ENCODE measurements around the gene IRX6. TPM values are rescaled to one million over a fixed set of nuclear protein-coding genes. Genes with fewer than 3 reads are reported as not detected.

Gene IRX6
- 1 to 10 TPM in 2 of 12 donors, under 1 TPM in 7, not detected in 3; 0.21 to 4.1 (median 0.34) TPM for polyA plus RNA-seq (ENCODE audit: insufficient read length in 12 of 12)
- long read RNA-seq, donor 1, result 0 reads
- long read RNA-seq, donor 2, result 0 reads
- long read RNA-seq, donor 3, result 0 reads
- long read RNA-seq, donor 4, result 0 reads
- long read RNA-seq, donor 5, result 0 reads
- long read RNA-seq, donor 6, result 0 reads
- long read RNA-seq, donor 7, result 0 reads
- long read RNA-seq, donor 8, result 0 reads
- long read RNA-seq, donor 9, result 0 reads
- long read RNA-seq, donor 10, result 0 reads
- long read RNA-seq, donor 11, result 0 reads

DNA sequence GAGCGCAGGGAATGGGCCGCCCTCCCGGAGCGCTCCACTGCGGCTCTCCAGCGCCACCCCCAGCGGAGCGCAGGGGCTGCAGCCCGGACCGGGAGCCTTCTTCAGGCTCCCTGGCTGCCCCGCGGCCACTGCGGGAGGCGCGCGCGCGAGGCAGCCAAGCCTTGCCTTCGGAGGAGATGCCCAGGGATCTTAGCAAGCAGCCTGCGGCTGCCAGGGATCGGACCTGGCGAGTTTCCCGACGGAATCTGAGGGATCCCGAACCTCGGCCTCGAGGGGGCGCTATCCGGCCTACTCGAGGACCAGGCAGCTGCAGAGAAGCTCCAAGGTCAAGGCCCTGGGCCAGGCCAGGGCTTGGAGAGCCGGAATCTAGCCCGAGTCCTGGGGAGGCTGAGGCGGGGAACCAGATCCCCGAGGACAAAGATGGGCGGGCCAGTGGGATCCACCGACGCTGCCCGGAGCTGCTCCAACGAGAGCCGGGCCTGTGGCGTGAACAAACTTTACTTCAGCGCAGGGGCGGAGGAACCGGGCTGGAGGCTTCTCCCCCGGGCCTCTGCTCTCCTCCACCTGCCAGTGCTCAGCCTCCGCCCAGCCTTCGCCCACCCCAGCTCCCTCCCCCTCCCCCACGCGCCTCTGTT is at the start of gene IRX6:
TSS of gene IRX6 (plus strand) at position 567 of the 635 bp plus-strand sequence. CDS start 889 bp downstream, outside the sequence.
- DNase-seq, result peak; percentile 28

DNA sequence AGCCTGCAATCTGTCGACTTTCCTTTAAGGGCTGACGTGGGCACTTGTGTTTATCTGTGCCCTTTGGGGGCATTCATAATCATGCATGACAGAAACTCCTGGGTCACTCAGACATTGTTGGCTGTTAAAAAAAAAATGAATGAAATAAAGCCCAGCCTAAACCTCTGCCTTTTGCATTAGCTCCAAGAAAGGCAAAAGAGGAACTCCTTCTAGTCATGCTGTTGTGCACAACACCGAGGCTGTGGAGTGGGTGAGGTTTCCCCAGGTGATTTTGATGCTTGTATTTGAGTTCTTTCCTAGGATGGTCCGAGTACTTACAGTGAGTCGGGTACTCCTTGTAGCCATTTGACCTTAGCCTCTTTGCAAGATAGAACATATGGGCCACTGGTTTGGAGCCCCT is 49.6 kb upstream of the IRX6 start:
- no peak for DNase-seq

DNA sequence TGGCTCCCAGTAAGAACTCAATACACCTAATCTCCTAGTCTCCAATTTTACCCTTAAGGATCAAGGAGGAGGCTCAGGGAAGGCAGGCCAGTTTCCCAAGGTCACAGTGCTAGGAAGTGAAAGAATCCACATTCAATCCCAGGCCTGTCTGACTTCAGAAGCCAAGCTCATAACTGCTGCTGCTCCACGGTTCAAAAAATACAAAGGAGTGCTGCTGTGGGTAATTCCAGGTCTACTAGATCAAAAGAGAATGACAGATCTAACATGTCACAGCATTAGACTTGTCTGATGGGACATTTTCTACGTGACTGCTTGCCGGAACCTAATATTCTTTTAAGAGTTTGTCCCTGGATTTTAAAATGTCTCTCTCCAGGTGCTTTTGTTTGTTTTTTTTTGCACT is 48.8 kb upstream of the IRX6 start:
- DNase-seq, result no peak

DNA sequence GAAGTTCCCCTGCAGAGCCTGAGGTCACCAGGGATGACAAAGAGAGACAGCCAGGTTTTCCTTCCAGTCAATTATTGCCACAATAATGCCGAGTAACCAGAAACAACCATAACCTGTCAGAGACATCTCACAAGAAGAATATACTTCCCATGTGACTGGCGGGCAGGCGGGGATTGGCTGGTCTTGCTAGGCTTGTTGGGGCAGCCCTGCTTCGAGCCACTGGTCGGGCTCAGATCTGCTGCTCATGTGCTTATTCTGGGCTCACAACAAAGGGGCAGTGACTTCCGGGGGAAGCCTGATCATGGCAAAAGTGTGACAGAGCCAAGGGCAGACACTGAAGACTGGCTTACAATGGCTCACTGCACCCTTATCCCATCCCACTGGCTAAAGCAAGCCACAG is 48.1 kb upstream of the IRX6 start:
- no peak for DNase-seq

DNA sequence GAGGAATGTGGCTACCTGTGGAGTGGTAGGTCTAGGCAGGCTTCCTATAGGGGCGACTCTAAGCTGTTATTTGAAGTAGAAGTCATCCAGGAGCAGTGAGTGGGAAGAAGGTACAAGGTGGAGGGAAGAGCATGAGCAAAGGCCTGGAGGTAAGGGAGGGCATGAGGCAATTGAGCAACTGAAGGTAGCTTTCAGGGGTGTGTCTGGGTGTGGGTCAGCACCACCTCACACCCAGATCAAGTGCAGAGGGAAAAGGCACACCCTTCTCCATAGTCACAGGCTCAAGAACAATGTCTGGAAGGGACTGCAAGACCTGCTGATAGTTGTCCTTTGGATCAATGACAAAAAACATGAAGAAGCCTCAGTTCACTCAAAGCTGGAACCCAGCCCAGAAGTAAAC is 46.5 kb upstream of the IRX6 start:
- no peak for DNase-seq

DNA sequence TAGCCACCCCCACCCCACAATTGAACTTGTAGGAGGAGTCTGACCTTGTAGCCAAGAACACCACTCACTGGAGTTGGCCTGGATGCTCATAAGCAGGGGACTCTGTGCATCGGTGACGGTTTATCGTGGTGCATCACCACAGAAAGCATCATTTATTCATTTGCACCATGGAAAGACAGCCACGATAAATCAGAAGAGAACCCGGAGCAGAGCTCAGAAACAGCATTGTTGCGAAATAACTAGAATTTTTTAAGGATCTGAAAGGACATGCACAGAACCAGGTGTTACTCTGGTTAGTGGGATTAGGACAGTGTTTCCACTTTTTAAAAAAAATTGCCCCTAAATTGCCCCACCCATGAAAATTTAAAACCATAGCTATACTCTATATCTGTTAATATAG is 44.4 kb upstream of the IRX6 start:
- no peak for DNase-seq

DNA sequence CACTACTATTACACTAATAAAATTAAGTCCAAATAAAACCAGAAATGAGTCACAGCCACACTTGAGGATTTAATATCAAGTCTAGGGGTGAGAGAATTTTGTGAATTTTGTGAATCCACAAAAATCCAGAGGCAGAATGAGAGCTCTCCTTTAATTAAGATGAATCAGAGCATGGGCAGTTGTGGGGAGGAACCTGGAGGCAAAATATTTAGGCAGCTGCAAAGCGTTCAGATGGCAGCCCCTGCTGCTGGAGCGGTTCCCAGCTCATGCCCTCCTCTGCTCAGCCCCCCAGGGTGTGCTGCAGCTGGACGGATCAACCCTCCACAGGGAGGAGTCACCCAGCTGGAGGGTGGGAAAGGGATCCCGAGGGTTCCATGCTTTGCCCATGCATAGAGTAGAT is 43.4 kb upstream of the IRX6 start:
- DNase-seq, result no peak

DNA sequence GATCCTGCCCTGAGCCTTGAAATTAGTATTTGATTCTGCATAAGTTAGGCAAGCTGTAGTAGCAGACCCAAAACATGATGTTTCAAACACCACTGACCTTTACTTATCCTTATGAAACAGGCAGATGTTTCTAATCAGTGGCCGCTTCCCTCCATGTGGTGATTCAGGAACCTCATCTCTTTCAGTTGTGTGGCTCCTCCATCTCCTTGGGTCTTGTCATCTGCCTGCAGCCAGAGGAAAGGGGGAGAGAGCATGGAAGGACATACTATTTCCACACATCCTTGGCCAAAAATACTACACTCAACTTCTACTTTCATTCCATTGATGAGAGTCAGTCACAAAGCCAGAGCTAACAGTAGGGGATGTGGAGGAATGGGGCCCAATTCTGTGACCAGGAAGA is 41.6 kb upstream of the IRX6 start:
- no peak for DNase-seq

DNA sequence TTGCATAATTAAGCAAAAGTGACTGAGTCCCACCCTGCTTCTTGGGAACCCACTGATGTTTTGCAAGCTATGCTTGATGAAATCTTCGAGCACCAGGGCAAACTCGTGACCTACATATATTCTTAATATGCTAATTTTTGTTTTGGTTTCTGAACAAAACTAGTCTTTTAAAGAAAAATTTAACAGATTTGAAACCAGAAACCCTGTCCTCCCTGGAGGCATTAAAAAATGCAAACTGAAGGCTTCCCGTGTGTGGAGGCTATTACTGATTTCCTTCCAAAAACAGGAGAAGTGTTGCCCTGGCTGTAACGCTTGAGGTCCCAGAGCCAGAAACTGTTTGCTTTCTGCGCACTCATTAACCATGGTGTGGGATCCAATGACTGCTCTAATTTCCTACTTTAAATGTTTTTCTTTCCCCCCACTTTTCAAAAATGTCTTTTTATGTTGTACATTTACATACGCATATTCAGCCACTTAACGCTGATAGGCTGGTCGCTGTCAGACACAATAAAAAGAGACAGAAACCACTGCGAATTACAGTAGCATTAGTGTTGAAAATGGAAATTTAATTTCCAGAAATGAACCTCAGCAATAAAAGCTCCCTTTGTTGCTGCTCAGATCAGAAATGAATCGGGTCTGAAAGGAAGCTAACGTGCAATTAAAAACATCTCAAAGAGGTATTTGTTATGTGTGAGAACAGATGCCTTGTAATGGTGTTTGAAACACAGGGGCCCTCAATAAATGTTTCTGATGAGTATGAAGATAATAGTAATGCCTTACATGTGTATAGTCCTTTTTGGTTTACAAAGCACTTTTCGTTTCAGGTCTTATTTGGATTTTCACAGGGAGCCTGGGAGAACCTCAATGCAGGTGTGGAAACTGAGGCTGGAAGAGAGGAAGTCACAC is 39.9 kb upstream of the IRX6 start:
- DNase-seq, result peak; percentile 3

DNA sequence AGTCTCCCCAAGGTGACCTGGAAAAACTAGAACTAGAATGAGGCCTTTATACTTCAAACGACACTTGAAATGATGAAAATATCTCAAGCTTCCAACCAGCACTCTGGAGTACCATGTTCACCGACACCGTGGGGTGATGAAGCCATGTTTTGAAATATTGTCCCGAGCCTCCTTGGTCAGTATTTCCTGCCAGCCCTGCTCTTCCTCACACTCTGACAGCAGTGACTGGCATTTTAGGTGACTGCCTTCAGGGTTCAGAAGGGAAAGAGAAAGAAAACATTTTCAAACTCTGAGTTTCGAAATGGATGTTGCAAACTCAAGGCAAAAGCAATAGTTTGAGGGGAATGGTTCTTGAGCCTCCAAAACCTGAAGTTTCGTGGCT is 39.3 kb upstream of the IRX6 start:
- no peak for DNase-seq

DNA sequence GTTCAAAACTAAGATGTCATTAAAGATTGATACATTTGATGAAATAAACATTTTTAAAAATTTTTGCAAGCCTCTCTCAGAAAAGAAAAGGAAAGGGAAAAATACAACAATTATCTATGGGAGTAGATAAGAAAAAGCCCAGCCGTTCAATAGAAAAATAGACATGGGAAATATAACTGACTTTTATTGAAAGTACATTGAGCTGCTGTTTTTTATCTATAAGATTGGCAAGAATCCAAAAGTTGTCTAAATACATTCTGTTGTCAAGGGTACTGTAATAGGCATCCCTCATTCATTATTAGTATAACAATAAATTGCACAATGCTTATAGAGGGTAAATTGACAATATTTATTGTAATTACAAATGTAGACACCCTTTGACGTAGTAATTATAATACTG is 38.4 kb upstream of the IRX6 start:
- DNase-seq, result no peak

DNA sequence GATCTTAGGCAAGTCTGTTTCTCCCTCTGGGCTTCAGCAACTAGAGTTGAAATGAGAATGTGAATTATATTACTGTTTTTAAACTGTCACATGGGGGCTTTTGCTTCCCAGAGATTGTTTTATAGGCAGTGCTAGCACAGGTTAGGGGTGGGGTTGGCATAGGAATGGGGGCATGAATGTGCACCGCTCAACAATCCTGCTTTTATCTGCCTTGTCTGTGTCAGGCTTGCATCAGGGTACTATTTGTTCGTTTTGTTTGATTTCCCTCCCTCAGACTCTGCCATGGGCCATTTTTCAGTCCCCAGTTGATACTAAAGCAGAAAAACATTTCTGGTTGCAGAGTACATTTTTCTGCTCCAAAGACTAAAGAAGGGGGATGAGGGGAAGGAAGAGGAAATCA is 34.6 kb upstream of the IRX6 start:
- no peak for DNase-seq

DNA sequence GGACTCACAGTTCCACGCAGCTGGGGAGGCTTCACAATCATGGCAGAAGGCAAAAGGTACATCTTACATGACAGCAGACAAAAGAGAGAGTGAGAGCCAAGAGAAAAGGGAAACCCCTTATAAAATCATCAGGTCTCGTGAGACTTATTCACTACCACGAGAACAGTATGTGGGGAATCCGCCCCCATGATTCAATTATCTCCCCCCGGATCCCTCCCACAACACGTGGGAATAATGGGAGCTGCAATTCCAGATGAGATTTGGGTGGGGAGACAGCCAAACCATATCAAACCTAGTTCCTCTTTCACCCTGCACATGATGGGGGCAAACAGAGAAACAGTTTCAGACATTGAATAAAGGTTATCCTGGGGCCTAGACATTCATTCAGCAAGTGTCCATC is 32.2 kb upstream of the IRX6 start:
- DNase-seq, result no peak

DNA sequence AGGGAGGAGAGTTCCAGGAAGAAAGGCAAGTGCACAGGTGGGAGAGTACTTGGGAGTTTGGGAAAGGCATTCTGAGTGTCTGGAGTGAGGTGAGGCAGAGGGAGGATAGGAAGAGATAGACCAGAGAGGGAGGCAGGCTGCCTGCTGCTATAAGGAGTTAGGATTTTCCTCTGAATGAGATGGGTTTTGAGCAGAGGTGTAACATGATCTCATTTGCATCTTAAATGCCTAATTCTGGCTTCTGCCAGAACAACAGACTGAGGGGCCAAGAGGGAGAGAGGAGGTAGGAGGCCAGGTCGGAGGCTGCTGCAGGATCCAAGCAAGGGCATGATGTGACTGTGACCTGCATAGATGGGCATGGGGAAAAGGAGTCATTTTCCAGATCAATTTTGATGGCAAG is 31.5 kb upstream of the IRX6 start:
- DNase-seq, result no peak

DNA sequence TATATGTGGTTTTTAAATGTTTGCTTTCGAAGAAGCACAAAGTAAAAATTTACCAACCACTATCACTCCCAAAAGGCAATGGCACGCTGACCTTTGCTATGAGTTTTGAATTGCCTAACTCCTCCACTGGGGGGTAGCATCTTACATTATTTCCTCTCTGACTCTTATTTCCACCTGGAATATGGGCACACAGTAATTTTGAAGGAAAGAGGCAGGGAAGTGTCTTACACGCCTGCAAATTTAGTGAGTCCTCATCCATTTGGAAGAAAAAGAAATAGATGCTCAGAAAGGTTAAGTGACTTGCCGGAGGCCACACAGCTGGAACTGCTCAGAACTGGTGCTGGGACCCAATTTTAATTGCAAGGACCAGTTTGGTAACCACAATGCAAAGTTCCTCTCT is 29.9 kb upstream of the IRX6 start:
- no peak for DNase-seq

DNA sequence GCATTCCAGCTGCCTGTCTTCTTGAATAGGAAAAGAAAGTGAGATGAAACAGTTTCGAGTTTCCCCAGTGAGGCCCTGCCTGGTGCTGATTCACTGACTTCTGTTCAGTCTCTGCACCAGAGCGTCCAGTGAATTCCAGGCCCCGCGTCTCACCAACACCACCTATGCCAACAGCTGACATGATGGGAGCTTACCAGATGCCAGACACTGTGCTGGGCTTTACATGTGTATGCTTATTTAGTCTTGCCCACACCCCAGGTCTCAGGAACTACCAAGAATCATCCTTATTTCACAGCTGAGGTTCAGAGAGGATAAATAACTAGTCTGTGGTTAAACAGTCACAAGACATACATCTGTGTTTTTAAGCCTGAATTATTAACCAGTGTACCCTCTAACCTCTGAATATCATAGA is 29.1 kb upstream of the IRX6 start:
- peak; percentile 5 for DNase-seq

DNA sequence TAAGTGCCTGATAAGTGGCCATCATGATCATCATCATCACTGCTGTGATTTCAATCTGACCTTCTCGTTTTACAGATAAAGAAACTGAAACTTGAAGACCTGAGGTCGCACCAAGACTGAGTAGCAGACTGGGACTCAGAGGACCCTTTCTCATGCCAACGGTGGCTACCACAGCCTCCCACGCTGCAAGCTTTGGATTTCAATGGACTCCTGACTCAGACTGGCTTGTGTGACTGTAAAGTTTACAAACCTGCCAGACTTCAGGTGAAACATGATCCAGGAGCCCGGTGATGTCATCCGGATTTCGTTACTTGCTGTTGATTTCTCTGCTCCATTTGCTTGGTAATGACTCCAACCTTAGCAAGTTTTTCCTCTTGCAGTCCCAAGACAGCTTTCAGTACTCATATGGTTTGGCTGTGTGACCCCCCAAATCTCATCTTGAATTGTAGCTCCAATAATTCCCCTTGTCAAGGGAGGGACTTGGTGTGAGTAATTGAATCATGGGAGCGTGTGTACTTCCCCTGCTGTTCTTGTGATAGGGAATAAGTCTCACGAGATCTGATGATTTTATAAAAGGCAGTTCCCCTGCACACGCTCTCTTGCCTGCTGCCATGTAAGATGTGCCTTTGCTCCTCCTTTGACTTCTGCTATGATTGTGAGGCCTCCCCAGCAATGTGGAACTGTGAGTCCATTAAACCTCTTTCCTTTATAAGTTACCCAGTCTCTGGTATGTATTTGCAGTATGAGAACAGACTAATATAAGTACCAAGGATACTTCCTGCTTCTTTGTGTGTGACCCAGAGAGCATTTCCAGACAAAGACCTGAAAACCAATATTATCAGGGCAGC is 26.7 kb upstream of the IRX6 start:
- DNase-seq, result no peak

DNA sequence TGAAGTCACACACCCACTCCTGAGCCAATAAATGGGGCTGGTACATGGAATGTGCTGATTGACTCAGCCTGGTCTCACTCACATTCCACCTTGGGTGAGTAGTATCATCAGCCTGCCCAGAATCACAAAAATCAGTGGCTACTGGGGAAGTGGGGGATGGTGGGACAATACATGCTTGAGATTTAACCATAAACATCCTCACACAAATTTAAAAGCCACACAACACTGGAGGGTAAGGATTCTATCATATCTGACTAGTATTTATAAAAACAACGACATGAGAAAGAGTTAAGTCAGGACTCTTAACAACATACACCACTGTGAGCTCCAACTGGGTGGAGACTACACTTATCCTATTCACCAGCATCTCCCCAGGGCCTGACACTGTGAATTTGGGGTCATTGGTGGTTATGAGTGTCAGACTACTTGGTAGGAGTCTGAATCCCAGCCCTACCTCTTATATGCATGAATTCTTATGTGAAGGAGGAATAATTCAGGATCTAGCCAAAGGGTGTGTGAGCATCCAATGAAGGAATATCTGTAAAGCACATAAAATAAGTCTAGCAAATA is 26.0 kb upstream of the IRX6 start:
- DNase-seq, result no peak

DNA sequence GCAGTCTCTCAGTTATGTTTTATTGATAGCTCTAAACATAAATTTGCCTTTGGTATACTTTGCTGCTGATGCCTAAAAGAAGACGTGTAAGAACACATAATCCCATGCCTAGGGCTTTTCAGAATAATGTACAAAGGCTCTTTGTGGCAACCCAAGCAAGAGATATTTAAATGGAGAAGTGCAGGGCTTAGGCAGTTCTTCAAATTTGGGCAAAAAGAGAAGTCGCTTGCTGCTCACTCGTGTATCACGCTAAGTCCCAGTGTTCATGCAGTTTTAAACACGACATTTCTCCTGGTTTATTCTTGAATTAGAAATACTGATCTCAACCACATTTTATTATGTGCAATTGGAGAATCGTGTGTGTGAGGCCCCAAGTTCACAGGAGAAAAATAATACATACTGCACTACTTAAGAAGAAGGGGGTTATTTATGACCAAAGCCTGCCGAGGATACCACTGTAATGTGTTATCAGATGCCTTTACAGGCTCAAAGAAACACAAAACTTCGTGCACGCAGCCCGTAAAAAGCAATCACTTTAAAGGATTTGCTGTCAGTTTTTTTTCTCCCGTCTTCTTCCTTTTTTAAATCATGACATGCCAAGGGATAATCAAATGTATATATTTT is 22.5 kb upstream of the IRX6 start:
- DNase-seq, result no peak

DNA sequence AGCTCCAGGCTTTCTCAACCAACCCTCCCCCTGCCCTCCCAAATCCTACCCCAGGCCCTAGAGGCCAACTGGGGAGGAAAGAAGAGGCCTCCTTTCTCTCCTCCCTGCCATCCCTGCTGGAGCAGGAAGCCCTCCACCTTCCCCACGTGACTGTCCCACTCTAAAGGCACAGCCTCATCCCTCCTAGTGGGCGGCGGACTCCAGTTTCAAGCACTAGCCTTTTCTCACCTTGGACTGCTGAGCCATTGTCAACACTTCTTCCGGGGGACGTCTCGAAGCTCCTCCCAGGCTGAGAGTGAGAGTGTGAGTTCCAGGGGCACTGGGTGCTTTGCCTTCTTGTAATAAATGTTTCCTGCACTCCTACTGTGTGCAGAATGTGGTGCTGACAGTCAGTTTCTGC is 21.4 kb upstream of the IRX6 start:
- DNase-seq, result no peak

DNA sequence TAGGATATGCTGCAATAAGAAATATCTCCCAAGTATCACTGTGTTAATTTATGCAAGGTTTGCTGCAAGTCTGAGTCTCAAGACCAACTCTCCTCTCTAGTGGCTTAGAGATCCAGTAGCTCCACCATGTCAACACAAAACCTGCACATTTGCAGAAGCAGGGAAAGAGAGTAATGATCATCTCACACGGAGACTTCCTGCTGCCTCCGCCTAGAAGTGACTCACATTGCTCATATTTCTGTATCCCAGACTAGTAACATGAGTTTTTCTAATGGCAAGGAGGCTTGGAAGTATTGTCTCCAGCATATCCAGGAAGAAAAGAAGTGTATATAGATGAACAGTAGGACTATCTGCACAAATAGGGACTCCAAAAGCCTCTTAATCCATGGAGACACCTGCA is 15.0 kb upstream of the IRX6 start:
- no peak for DNase-seq
